IMR-90 (cell line): Measurements from ENCODE around the gene S1PR2. TPM values are rescaled to one million over a fixed set of nuclear protein-coding genes. Genes with fewer than 3 reads are reported as not detected.

Experiments
- ATAC-seq: fragments of 200-7000 bp; cut with Tn5 transposase; 2 replicates; pipeline ENCODE4 v1.9.1; 2020; ENCODE audit warnings: low read depth, mild to moderate bottlenecking, moderate library complexity
- BruUV-seq: library from RNA; stranded (reverse); fragments of 400-500 nt; replicated peaks from 2 replicates; lab custom pipeline; 2021; lab: Mats Ljungman, UMichigan
- CTCF ChIA-PET: fragments of 300-600 bp; formaldehyde crosslinking; extraction: SDS; loops from one replicate; lab custom pipeline; 2021; ENCODE audit warnings: antibody characterized with exemption; lab: Yijun Ruan, JAX
- POLR2A ChIA-PET: fragments of 300-600 bp; sonication (Branson Sonifier 250); formaldehyde crosslinking; loops from one replicate; lab custom pipeline; 2022; ENCODE audit warnings: antibody characterized with exemption; ENCODE audit not compliant: unreplicated experiment; lab: Charles Lee
- DNase-seq: peaks from one replicate; pipeline ENCODE4 v3.0.0; 2013
- H2AFZ ChIP-seq: replicated peaks from 2 replicates; pipeline ENCODE3; 2013; ENCODE audit warnings: low read length, mild to moderate bottlenecking; ENCODE audit not compliant: poor library complexity
- H2AK5ac ChIP-seq: 2 replicates; pipeline ENCODE4 v1.6.1; 2013; ENCODE audit warnings: low read depth, low read length, inconsistent platforms
- H2AK9ac ChIP-seq: replicated peaks from 2 replicates; pipeline ENCODE3; 2013; ENCODE audit warnings: mild to moderate bottlenecking, low read depth, low read length, moderate library complexity; ENCODE audit not compliant: poor library complexity
- H2BK120ac ChIP-seq: 2 replicates; pipeline ENCODE4 v1.6.1; 2013; ENCODE audit warnings: low read depth, low read length, inconsistent platforms
- H2BK15ac ChIP-seq: 3 replicates; pipeline ENCODE4 v1.6.1; 2013; ENCODE audit warnings: low read depth, low read length, inconsistent platforms
- H2BK20ac ChIP-seq: 2 replicates; pipeline ENCODE4 v1.6.1; 2013; ENCODE audit warnings: low read depth, mild to moderate bottlenecking, inconsistent platforms, low read length, moderate library complexity
- H2BK5ac ChIP-seq: 2 replicates; pipeline ENCODE4 v1.6.1; 2013; ENCODE audit warnings: mild to moderate bottlenecking, low read depth, low read length, inconsistent platforms; ENCODE audit not compliant: poor library complexity, severe bottlenecking
- H3K14ac ChIP-seq: replicated peaks from 2 replicates; pipeline ENCODE4 v1.6.1; 2013; ENCODE audit warnings: low read depth, low read length, inconsistent platforms
- H3K18ac ChIP-seq: 2 replicates; pipeline ENCODE4 v1.6.1; 2013; ENCODE audit warnings: low read depth, low read length, control low read depth
- H3K23ac ChIP-seq: 2 replicates; pipeline ENCODE4 v1.6.1; 2013; ENCODE audit warnings: low read depth, low read length, inconsistent platforms
- H3K27ac ChIP-seq: 2 replicates; pipeline ENCODE4 v1.5.1; 2013; ENCODE audit warnings: mild to moderate bottlenecking, control low read depth, low read length; ENCODE audit not compliant: insufficient read depth
- H3K27me3 ChIP-seq: 2 replicates; pipeline ENCODE4 v1.6.1; 2013; ENCODE audit warnings: low read length; ENCODE audit not compliant: control insufficient read depth, insufficient read depth
- H3K36me3 ChIP-seq: 2 replicates; pipeline ENCODE4 v1.6.1; 2013; ENCODE audit warnings: low read length, mixed read lengths; ENCODE audit not compliant: control insufficient read depth, insufficient read depth
- H3K4ac ChIP-seq: 2 replicates; pipeline ENCODE4 v1.6.1; 2013; ENCODE audit warnings: low read depth, low read length, inconsistent platforms
- H3K4me1 ChIP-seq: 2 replicates; pipeline ENCODE4 v1.6.1; 2013; ENCODE audit warnings: low read length, mixed read lengths; ENCODE audit not compliant: control insufficient read depth, insufficient read depth
- H3K4me2 ChIP-seq: 2 replicates; pipeline ENCODE4 v1.6.1; 2013; ENCODE audit warnings: low read depth, mild to moderate bottlenecking, control low read depth, low read length, moderate library complexity
- H3K4me3 ChIP-seq: 2 replicates; pipeline ENCODE4 v1.5.1; 2013; ENCODE audit warnings: low read depth, mild to moderate bottlenecking, control low read depth, low read length, moderate library complexity; ENCODE audit not compliant: insufficient read depth
- H3K56ac ChIP-seq: 2 replicates; pipeline ENCODE4 v1.6.1; 2013; ENCODE audit warnings: low read length, inconsistent platforms; ENCODE audit not compliant: insufficient read depth; ENCODE audit errors: extremely low read depth
- H3K79me1 ChIP-seq, 2 experiments: 2 replicates each; pipeline ENCODE4 v1.6.1; 2013; ENCODE audit warnings: low read length in 2 of 2, inconsistent platforms in 1 of 2, low read depth in 1 of 2
- H3K9ac ChIP-seq: 2 replicates; pipeline ENCODE4 v1.6.1; 2013; ENCODE audit warnings: low read depth, low read length, control low read depth
- H3K9me1 ChIP-seq: 2 replicates; pipeline ENCODE4 v1.6.1; 2013; ENCODE audit warnings: low read length, inconsistent platforms; ENCODE audit not compliant: insufficient read depth
- H3K9me3 ChIP-seq: 2 replicates; pipeline ENCODE4 v1.6.1; 2013; ENCODE audit warnings: low read length; ENCODE audit not compliant: control insufficient read depth, insufficient read depth
- H4K20me1 ChIP-seq: 2 replicates; pipeline ENCODE4 v1.6.1; 2013; ENCODE audit warnings: low read length, inconsistent platforms; ENCODE audit not compliant: insufficient read depth
- H4K5ac ChIP-seq: 2 replicates; pipeline ENCODE4 v1.6.1; 2013; ENCODE audit warnings: mild to moderate bottlenecking, low read depth, low read length, control low read depth
- H4K8ac ChIP-seq, 2 experiments: 2 replicates each; pipeline ENCODE4 v1.6.1; 2013; ENCODE audit warnings: low read depth in 2 of 2, low read length in 2 of 2, control low read depth in 1 of 2, inconsistent platforms in 1 of 2
- H4K91ac ChIP-seq: 2 replicates; pipeline ENCODE4 v1.6.1; 2013; ENCODE audit warnings: low read depth, low read length, inconsistent platforms; ENCODE audit not compliant: insufficient read depth
- MAFK ChIP-seq: IDR thresholded peaks from 2 replicates; pipeline ENCODE4 v1.6.1; 2012; ENCODE audit warnings: low read depth, low read length, improper control_type of control experiment
- MAZ ChIP-seq: IDR thresholded peaks from 2 replicates; pipeline ENCODE4 v1.6.1; 2012; ENCODE audit warnings: low read depth, mild to moderate bottlenecking, low read length, improper control_type of control experiment, moderate library complexity, borderline replicate concordance
- MXI1 ChIP-seq: IDR thresholded peaks from 2 replicates; pipeline ENCODE4 v1.6.1; 2012; ENCODE audit warnings: low read depth, mild to moderate bottlenecking, low read length, moderate library complexity, borderline replicate concordance
- RCOR1 ChIP-seq: IDR thresholded peaks from 2 replicates; pipeline ENCODE4 v1.6.1; 2012; ENCODE audit warnings: mild to moderate bottlenecking, low read length, improper control_type of control experiment; ENCODE audit not compliant: insufficient replicate concordance
- RFX5 ChIP-seq: IDR thresholded peaks from 2 replicates; pipeline ENCODE4 v1.8.0; 2012; ENCODE audit warnings: low read depth, mild to moderate bottlenecking, low read length, moderate library complexity
- USF2 ChIP-seq: fragments of 150-350 bp; IDR thresholded peaks from 2 replicates; pipeline ENCODE4 v1.6.1; 2017; ENCODE audit warnings: mild to moderate bottlenecking, antibody characterized with exemption, low read length, low read depth
- WGBS, 2 experiments: methylation state at CpG; one replicate each; pipeline versions ENCODE4 v1.1.5 to v1.1.7; 2013; ENCODE audit warnings: missing lambda C conversion rate in 2 of 2; ENCODE audit not compliant: insufficient read length in 1 of 2; ENCODE audit errors: extremely low coverage in 2 of 2; 5-methylcytosine and 5-hydroxymethylcytosine counted together
- dilution Hi-C: fragments of 300-500 bp; cut with HindIII; formaldehyde crosslinking; loops from one replicate; pipeline ENCODE4 v1.14.3; 2018; ENCODE audit warnings: low sequenced_read_pairs; ENCODE audit not compliant: unreplicated experiment
- in situ Hi-C: fragments of 300-500 bp; cut with MboI; formaldehyde crosslinking; loops from 3 replicates; pipeline ENCODE4 v1.14.3; 2019; ENCODE audit warnings: low sequenced_read_pairs, inconsistent platforms, mixed read lengths
- intact Hi-C: fragments of 100-400 bp; cut with micrococcal nuclease; formaldehyde crosslinking; loops from 2 replicates; pipeline ENCODE4 v1.10.0; 2022
- polyA plus RNA-seq, 3 experiments: library from polyadenylated mRNA; depleted of rRNA; stranded (reverse); fragments of >200 nt; gene quantifications; 2 replicates each; pipeline ENCODE4 v1.2.3, GENCODE V29; 2012; ENCODE audit warnings: low replicate concordance in 1 of 3
- total RNA-seq: library from RNA; depleted of rRNA; stranded (reverse); fragments of >200 nt; gene quantifications from 2 replicates; pipeline ENCODE4 v1.2.3, GENCODE V29; 2012

The S1PR2 gene
- total and polyA plus RNA-seq, 2 of the 4 experiments (the other 2 are of a cell fraction), result 14.0 to 15.0 TPM

GRCh38 chr19:10182847-10183246, 48.3 kb downstream of the S1PR2 start:
- no peak overlapping the region for H2BK15ac ChIP-seq
- no peak overlapping the region for H4K5ac ChIP-seq
- no peak overlapping the region for H3K4me3 ChIP-seq
- no peak overlapping the region for H2BK120ac ChIP-seq
- in situ Hi-C loops, result no loop called here
- CTCF ChIA-PET, result no interaction called here
- H3K9me3 ChIP-seq, result no peaks in the 10 kb centered on the region
- H4K20me1 ChIP-seq, result peaks cover 46% of the 10 kb centered on the region
- BruUV-seq, result no TSS peak
- no peak overlapping the region for H3K4me2 ChIP-seq
- no peak overlapping the region for H4K91ac ChIP-seq
- no peak overlapping the region for H3K23ac ChIP-seq
- TF ChIP-seq USF2 (no peak), MAFK (no peak), MAZ (no peak), RFX5 (no peak), MXI1 (no peak), RCOR1 (no peak)
- peaks cover 4% of the 10 kb centered on the region; the same call in 1 of the 2 replicates for H3K4me1 ChIP-seq
- H3K27me3 ChIP-seq, result no peaks in the 10 kb centered on the region
- ATAC-seq, result no peak
- no peak overlapping the region for H3K56ac ChIP-seq
- no peak overlapping the region for H2AK5ac ChIP-seq
- no peak overlapping the region for H2BK5ac ChIP-seq
- H3K9ac ChIP-seq, result no peak overlapping the region
- no peak overlapping the region for H3K4ac ChIP-seq
- dilution Hi-C loops, result no loop called here
- H2BK20ac ChIP-seq, result no peak overlapping the region
- no peak for DNase-seq
- POLR2A ChIA-PET, result interaction anchor here (0.6 kb wide), 1 partner anchor 29 kb away, joined by 4 read pairs; no protein-coding TSS in a partner anchor
- no peak overlapping the region for H3K18ac ChIP-seq
- no peak overlapping the region for H4K8ac ChIP-seq
- peaks cover 19 to 59% of the 10 kb centered on the region in 2 experiments for H3K79me1 ChIP-seq
- no peak overlapping the region for H2AK9ac ChIP-seq
- peaks cover 3% of the 10 kb centered on the region for H3K9me1 ChIP-seq
- intact Hi-C loops, result no loop called here
- no peak overlapping the region for H2AFZ ChIP-seq
- H3K36me3 ChIP-seq, result peaks cover 38% of the 10 kb centered on the region
- peak overlapping the region; percentile 37; the same call in 1 of the 2 replicates for H3K27ac ChIP-seq
- no peak overlapping the region for H3K14ac ChIP-seq
- WGBS, 2 experiments, result no CpG with 5 or more reads among the region's 10 CpGs
